COLO668 (cell line): ENCODE data around the gene CLCN1.

Source experiments
- DNase-seq: peaks from one replicate; lab custom pipeline; 2025; ENCODE audit not compliant: unreplicated experiment; lab: John Stamatoyannopoulos, UW

The CLCN1 gene

DNA sequence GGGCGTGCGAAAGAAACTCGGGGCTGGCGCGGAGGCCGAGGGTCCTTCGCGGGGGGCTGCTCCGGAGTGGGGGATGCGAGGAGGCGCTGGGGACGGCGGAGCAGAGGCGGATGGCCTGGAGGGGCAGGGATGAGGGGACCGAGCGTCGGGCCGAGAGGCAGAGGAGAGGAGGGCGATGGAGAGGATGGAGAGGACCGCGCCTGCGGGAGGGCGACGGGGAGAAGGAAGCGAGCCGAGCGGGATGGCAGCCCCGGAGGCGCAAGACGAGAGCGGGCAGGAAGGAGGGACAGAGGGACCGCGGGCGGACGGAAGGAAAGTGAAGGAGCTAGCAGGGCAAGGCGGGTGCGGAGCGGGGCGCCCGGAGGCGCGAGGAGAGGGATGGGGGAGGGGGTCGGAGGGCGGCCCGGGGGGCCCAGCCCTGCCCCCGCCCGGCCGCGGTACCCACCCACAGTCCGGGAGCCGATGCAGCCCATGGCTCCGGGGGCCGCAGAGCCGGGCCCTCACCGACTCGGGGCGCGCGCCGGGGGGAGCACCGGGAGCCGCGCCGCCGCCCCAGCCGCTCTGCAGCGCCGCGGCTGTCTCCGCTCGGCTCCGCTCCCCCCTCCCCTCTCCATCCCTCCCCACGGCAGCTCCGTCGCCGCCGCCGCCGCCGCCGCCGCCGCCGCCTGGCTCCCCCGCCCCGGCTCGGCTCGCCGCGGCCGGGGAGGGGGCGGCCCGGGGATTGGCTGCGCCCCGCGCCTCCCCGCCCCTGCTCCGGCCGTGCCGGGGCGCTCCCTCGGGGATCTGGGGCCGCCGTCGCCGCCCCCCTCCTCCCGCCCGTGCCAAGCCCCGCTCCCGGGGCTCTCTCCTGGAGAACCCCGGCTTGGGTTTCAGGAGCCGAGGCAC is 46.5 kb downstream of the CLCN1 start, which contains the start of gene FAM131B:
Gene FAM131B (minus strand): TSS at position 583 of the 885 bp plus-strand sequence. CDS start 110 bp downstream, at position 473.
- peak; percentile 23 for DNase-seq

GRCh38 chr7:143363016-143363937 is 47.4 kb downstream of the CLCN1 start:
- no peak for DNase-seq

- DNase-seq, result no peak
These were observed 52.1 kb downstream of the CLCN1 start for GRCh38 chr7:143367972-143368371.

- no peak for DNase-seq
These were observed 52.5 kb downstream of the CLCN1 start for GRCh38 chr7:143368387-143368786.

DNA sequence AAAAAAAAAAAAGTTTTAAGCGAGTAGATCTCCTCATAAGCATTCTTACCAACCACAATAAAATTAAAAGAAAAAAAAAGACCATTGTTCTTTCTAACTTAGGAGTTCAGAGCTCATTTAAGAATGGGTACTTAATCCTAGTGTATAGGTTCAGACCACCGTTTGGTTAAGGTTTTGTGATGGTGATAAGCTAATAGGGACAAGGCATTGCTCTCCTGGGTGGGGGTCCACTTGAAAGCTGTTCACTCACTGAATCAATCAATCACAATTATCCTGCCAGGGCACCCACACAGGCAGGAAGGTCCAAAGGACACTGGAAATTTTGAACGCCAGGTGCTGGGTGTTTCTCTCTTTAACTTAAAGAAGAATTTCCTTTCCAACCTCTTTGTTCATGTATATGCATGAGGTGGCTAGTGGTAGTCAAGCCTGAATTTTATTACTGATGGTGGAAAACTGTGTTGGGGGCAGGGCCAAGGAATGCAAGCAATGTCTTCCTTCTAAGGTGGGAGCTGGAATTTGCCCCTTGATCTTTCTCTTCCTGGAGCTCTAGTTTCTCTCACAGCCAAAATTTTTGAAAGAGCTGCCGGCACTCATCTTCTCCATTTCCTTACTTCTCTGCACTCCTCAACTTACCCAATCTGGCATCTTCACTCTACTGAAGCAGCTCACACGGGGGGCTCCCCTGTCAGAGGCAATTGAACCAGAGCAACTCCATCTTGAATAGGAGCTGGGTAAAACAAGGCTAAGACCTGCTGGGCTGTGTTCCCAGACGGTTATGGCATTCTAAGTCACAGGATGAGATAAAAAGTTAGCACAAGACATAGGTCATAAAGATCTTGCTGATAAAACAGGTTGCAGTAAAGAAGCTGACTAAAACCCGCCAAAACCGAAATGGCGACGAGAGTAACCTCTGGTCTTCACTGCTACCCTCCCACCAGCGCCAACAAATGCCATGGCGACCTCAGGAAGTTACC is 54.1 kb downstream of the CLCN1 start:
- no peak for DNase-seq

- DNase-seq, result no peak
These were observed 56.2 kb downstream of the CLCN1 start for GRCh38 chr7:143372070-143372469.

GRCh38 chr7:143373255-143373794 is 57.4 kb downstream of the CLCN1 start:
- no peak for DNase-seq

GRCh38 chr7:143374561-143374960 is 58.6 kb downstream of the CLCN1 start:
- no peak for DNase-seq

GRCh38 chr7:143375298-143376034 is 59.6 kb downstream of the CLCN1 start:
- DNase-seq, result no peak

DNA sequence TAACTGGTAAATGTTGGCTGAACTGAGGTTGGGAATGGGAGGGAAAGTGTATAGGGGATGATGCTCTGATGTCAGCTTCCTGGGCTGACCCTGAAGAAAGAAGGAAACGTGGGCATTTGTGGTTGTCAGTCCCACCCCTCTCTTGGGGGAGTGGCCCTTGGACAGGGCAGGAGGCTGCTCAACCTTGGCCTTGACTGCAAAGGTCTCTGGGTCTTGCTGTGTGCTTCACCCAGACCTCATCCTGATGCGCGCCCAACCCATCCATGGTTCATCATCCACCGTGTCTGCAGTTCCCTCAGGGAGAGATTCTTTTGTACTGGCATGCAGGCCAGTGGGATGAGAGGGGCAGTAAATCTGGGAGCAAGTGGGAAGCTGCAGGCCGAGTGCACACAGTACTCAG is 60.5 kb downstream of the CLCN1 start:
- DNase-seq, result no peak

GRCh38 chr7:143379611-143380259 is 63.8 kb downstream of the CLCN1 start:
- no peak for DNase-seq

DNA sequence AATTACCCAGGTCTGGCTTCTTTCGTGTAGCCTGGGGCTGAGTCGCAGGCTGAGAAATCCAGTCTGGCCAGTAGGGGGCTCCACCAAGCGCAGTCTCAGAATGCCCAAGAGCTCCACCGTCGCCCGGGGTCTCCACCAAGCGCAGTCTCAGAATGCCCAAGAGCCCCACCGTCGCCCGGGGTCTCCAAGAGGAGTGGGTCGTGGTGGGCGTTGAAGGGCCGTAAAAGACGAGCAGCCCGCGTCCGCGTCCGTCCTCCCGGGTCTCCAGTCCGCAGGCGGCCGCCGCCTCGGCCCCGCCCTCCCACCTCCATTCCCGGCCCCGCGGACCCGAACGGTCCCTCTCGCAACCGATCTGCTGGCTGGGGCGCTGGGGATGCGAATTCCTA is 64.3 kb downstream of the CLCN1 start:
- peak; percentile 58 for DNase-seq

- peak; percentile 50 for DNase-seq
These were observed 64.9 kb downstream of the CLCN1 start, which contains the start of gene ZYX for GRCh38 chr7:143380646-143381426. Gene ZYX, plus strand, starts transcription at chr7:143381345. Its CDS starts 227 bp downstream, at chr7:143381572.

DNA sequence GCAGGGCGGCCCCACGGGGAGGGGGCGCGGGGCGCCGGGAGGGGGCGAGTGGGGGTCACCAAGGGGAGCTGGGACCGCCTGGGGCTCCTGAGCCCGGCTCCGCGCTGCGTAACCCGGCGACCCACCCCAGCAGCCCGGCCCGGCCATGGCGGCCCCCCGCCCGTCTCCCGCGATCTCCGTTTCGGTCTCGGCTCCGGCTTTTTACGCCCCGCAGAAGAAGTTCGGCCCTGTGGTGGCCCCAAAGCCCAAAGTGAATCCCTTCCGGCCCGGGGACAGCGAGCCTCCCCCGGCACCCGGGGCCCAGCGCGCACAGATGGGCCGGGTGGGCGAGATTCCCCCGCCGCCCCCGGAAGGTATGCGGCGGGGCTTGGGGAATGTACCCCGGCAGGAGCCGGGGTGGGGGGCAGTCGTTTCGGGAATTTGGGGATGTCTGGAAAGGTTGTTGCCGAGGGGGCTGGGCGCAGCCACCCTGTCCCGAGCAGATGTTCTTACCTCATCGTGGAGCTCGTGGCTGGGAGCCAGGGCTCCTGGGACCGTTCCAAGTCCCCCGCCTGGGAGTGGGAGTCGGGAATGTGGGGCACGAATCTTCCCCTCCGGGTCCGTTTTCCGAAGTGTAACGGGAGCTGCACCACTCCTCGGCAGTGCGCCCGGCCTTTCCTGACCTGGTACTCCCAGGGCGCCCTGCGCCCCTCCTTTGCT is 65.7 kb downstream of the CLCN1 start:
- DNase-seq, result no peak

GRCh38 chr7:143382126-143382790 is 66.3 kb downstream of the CLCN1 start:
- DNase-seq, result no peak

- DNase-seq, result no peak
These were observed 67.1 kb downstream of the CLCN1 start for GRCh38 chr7:143382791-143383641.
